ENCODE results near the gene SPATA13.

SPATA13 gene

DNA sequence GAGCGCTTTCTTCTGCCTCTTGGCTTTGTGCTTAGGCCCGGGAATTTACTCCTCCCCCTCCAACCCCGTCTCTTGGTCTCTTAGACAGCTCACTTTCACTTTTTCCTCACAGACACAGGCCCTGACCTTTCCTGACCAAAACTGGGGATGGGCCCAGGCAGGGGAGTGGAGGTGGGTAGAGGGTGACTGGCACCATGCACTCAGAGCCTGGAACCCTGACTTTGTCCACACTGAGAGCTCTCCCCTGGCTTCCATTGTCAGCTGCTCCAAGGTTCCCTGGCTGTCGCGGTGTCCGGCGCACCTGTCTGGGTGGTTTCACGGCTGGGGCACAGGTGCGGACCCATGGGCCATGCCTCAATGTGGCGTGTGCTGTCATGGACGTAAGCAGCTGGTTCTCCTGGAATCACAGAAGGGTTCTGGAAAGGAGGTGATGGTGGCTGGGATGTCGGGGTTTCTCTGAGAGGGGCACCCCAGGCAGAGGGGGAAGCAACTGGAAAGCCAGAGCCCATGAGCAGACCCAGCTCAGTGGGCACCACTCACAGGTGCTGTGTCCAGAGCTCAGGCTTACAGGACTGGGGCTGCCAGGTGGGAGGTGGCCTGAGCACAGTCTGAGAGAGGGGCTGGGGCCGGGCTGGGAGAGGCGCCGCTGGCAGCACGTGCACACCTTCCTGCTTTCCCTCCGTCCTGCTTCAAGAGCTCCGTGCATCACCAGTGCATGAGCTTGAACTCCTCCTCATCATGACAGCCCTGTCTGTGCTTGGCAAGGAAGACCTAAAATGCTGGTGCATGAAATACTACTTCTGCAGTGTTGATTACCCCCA lies 120.9 kb downstream of the SPATA13 start:
- Mint-ChIP-seq H3K4me3 (no peak overlapping the region), H3K27ac (peak overlapping the region; percentile 88), H3K9me3 (no peaks in the 10 kb centered on the region), H3K4me1 (ENCODE audit: low read depth) (peaks cover 61% of the 10 kb centered on the region), H3K27me3 (no peaks in the 10 kb centered on the region), H3K36me3 (ENCODE audit: low read depth) (peaks cover 87% of the 10 kb centered on the region)
- DNase-seq: no peak

DNA sequence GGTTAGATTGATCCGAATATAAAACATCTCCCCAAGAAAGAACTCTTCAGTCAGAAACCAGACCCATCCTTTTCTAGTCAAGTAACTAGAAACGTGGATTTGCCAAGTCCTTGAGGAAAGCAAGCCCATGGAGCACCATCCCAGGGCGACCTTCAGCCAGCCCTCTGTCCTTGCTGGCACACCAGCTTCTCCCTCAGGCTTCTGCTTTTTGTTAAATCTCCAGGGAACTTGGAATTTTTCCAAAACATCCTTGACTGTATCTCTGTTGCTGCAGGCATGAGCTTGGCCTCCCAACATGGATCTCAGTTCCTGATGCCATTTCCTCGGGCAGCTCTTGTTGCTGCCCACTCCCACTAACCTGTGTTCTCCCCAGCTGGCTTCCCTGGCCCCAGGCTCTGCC lies 121.7 kb downstream of the SPATA13 start:
- peaks cover 91% of the 10 kb centered on the region for H3K36me3 Mint-ChIP-seq (ENCODE audit: low read depth)
- DNase-seq: no peak
- no peaks in the 10 kb centered on the region for H3K9me3 Mint-ChIP-seq
- peak overlapping the region; percentile 79 for H3K27ac Mint-ChIP-seq
- H3K27me3 Mint-ChIP-seq: no peaks in the 10 kb centered on the region
- peaks cover 54% of the 10 kb centered on the region for H3K4me1 Mint-ChIP-seq (ENCODE audit: low read depth)
- H3K4me3 Mint-ChIP-seq: no peak overlapping the region

DNA sequence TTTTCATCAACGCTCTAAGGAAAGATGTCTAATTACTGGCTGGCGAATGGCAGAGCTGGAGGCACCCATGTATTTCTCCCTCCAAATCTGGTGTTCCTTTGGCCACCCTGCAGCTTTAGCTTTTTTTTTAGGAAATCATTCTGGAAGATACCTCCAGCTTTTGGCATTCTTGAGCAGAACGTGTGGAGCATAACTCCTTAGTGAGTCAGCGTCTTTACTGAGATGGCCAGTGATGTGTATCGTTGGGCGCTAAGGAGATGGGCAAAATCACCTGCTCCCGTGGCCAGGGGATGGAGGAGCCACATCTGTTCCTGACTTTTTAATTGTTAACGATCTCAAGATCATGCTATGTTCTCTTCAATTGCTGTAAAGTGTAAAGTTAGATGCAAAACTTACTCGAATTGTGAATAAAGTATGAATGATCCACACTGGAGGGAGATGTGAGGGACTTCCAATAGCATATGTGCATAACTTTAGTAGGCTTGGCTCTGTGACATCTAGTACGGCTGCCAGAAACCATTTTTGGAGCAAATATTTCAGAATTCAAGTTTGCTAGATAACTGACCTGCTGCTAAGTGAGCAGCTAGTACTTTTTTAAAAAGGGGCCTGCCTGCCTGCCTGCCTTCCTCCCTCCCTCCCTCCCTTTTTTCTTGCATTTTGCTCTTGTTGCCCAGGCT lies 124.5 kb downstream of the SPATA13 start:
- no peak overlapping the region for H3K4me3 Mint-ChIP-seq
- H3K27ac Mint-ChIP-seq: peak overlapping the region; percentile 26

DNA sequence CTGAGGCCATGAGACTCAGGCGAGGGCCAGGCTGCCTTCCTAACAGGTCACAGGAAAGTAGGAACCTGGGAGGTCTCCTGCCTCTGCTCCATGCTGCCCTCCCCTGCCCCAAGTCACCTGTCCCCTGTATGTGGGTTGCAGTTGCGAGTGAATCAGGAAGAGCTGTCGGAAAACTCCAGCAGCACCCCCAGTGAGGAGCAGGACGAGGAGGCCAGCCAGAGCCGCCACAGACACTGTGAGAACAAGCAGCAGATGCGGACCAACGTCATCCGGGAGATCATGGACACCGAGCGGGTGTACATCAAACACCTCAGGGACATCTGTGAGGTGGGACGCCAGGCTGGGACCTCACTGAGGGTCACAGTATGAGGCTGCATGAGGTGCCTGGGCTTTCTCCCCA lies 126.1 kb downstream of the SPATA13 start:
- peak overlapping the region; percentile 18 for H3K27ac Mint-ChIP-seq

More for the DNA sequence above, 124.5 kb downstream of the SPATA13 start:
- H3K9me3 Mint-ChIP-seq: no peaks in the 10 kb centered on the region
- no peak for DNase-seq
- peaks cover 29% of the 10 kb centered on the region for H3K4me1 Mint-ChIP-seq (ENCODE audit: low read depth)
- H3K27me3 Mint-ChIP-seq: no peaks in the 10 kb centered on the region
- peaks cover 98% of the 10 kb centered on the region for H3K36me3 Mint-ChIP-seq (ENCODE audit: low read depth)

DNA sequence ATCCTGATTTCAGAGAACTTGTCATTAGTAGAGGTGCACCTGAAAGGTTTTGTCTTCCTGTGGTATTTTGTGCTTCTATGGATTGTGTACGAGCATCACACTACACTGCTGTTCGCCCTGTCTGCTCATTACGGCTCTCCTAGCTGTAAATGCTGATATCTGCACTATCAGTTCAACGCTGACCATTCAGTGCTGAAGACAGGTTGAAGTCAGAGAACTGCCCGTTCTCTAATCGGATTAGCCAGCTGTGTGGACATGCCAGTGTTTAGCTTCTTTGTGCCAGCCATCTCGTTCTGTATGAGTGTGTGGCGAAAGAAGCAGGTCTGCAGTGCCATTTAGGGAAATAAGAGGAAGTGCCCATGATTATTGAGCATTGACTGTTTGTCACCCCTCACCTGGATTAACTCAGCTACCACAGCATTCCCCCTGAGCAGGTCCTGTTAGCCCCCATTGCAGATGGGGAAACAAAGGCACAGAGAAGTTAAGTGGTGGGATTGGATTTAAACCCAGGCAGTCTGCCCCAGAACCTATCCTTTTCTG lies 127.3 kb downstream of the SPATA13 start:
- Mint-ChIP-seq H3K4me3 (no peak overlapping the region), H3K36me3 (ENCODE audit: low read depth) (peaks cover 97% of the 10 kb centered on the region), H3K9me3 (no peaks in the 10 kb centered on the region), H3K4me1 (ENCODE audit: low read depth) (peaks cover 4% of the 10 kb centered on the region), H3K27ac (peak overlapping the region; percentile 22), H3K27me3 (no peaks in the 10 kb centered on the region)
- DNase-seq: no peak

More for the DNA sequence above, 126.1 kb downstream of the SPATA13 start:
- no peaks in the 10 kb centered on the region for H3K9me3 Mint-ChIP-seq
- DNase-seq: no peak
- no peaks in the 10 kb centered on the region for H3K27me3 Mint-ChIP-seq
- peaks cover 14% of the 10 kb centered on the region for H3K4me1 Mint-ChIP-seq (ENCODE audit: low read depth)
- H3K36me3 Mint-ChIP-seq (ENCODE audit: low read depth): peaks cover 98% of the 10 kb centered on the region
- H3K4me3 Mint-ChIP-seq: no peak overlapping the region

DNA sequence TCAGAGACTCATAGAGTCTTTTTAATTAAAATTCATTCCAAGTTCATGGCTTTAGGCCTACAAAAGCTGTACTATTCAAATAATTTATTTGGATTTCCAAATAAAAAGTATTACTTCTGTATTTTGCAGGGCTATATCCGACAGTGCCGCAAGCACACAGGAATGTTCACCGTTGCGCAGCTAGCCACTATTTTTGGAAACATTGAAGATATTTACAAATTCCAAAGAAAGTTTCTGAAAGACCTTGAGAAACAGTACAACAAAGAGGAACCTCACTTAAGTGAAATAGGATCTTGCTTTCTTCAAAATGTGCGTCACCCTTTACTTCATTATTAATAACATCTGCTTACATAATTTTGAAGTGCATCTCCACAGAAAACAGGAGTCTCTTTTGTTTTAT lies 128.3 kb downstream of the SPATA13 start:
- no peaks in the 10 kb centered on the region for H3K9me3 Mint-ChIP-seq
- no peak overlapping the region for H3K27ac Mint-ChIP-seq
- no peaks in the 10 kb centered on the region for H3K27me3 Mint-ChIP-seq
- no peak for DNase-seq
- H3K4me3 Mint-ChIP-seq: no peak overlapping the region
- peaks cover 97% of the 10 kb centered on the region for H3K36me3 Mint-ChIP-seq (ENCODE audit: low read depth)
- H3K4me1 Mint-ChIP-seq (ENCODE audit: low read depth): no peaks in the 10 kb centered on the region

DNA sequence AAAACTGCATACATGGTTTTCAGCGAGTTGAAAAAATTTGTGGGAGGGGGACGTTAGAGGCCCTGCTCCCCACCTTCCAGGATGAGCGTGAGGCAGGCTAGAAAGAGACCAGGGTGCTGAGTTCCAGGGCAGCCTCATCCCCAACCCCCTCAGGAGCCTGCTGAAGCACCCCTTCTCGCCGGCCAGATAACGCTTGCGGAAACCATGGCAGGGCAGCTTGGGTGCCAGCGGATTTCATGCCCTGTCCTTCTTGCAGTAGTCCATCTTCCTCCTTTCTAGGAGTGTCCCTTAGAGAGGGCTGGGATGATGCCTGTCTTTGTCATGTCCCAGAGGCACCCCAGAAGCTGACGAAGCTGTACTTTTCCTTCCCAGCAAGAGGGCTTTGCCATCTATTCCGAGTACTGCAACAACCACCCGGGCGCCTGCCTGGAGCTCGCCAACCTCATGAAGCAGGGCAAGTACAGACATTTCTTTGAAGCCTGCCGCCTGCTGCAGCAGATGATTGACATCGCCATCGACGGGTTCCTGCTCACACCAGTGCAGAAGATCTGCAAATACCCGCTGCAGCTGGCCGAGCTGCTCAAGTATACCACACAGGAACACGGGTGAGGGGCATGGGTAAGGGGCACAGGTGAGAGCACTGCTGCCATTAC lies 129.9 kb downstream of the SPATA13 start:
- Mint-ChIP-seq H3K36me3 (ENCODE audit: low read depth) (peaks cover 97% of the 10 kb centered on the region), H3K27ac (peak overlapping the region; percentile 15), H3K27me3 (no peaks in the 10 kb centered on the region), H3K4me3 (no peak overlapping the region), H3K4me1 (ENCODE audit: low read depth) (no peaks in the 10 kb centered on the region), H3K9me3 (no peaks in the 10 kb centered on the region)
- no peak for DNase-seq

DNA sequence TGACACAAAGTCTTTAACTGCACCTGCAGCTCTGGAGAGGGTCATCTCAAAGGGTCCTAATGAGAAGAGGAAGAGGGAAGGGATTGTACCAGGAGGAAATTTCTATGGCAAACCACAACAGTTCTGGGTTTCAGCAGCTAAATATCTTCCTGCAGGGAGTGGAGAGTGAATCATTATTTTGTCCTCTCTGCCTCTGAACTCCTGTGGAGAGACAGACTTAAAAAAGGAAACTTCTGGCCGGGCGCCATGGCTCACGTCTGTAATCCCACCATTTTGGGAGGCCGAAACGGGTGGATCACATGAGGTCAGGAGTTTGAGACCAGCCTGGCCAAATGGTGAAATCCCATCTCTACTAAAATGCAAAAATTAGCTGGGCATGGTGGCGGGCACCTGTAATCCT lies 132.0 kb downstream of the SPATA13 start:
- no peak overlapping the region for H3K27ac Mint-ChIP-seq
- no peak overlapping the region for H3K4me3 Mint-ChIP-seq
- DNase-seq: no peak
- no peaks in the 10 kb centered on the region for H3K9me3 Mint-ChIP-seq
- H3K27me3 Mint-ChIP-seq: no peaks in the 10 kb centered on the region
- peaks cover 97% of the 10 kb centered on the region for H3K36me3 Mint-ChIP-seq (ENCODE audit: low read depth)
- no peaks in the 10 kb centered on the region for H3K4me1 Mint-ChIP-seq (ENCODE audit: low read depth)

DNA sequence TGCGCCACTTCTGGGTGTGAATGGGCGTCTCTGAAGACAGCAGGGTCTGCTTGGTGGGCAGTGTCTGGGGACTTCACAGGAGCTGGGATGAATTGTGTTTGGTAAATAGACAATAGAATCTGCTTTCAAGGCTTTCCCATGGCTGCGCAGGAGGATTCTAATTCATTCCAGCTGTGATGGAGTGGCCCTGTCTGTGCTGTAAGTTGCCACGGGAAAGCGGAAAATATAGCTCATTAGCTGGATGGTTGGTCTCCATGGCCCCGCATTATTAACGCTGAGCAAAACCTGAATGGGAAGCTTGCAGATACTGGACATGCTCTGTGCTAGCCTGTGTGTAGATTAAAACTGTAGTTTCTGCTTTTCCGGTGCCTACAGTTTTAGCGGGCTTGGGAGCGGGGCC lies 133.2 kb downstream of the SPATA13 start:
- Mint-ChIP-seq H3K27ac (peak overlapping the region; percentile 70), H3K9me3 (no peaks in the 10 kb centered on the region)

DNA sequence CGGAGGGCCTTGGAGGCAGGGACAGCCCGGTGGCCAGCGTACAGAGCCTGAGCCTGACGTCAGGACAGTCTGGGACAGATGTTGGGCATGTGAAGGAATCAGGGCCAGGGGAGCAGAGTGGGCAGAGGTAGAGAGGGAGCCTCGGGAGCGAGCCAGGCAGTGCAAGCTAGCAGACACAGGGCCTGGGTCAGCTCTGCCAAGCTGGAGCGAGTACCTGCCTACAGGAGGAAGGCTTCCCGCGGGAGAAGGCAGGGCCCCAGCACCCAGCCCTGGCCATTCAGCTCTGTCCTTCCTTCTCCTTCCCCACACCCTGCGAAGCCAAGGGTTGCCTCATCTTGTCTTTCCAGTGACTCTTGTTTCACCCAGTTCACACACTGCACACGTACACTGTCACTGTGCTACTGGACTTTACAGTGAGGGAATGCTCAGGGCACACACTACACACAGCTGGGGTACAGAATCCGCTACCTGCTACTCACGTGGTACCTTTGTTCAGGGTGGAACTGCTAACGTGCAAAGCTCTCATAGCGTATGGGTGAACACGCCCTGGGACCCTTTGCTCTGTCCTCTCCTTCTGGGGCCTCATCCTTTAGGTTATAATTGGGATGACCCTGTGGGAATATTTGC lies 139.1 kb downstream of the SPATA13 start:
- Mint-ChIP-seq H3K36me3 (ENCODE audit: low read depth) (peaks cover 100% of the 10 kb centered on the region), H3K4me1 (ENCODE audit: low read depth) (no peaks in the 10 kb centered on the region), H3K4me3 (no peak overlapping the region), H3K9me3 (no peaks in the 10 kb centered on the region), H3K27ac (peak overlapping the region; percentile 23), H3K27me3 (no peaks in the 10 kb centered on the region)
- no peak for DNase-seq

More for the DNA sequence above, 133.2 kb downstream of the SPATA13 start:
- Mint-ChIP-seq H3K4me1 (ENCODE audit: low read depth) (no peaks in the 10 kb centered on the region), H3K27me3 (no peaks in the 10 kb centered on the region), H3K4me3 (no peak overlapping the region), H3K36me3 (ENCODE audit: low read depth) (peaks cover 97% of the 10 kb centered on the region)
- DNase-seq: no peak

DNA sequence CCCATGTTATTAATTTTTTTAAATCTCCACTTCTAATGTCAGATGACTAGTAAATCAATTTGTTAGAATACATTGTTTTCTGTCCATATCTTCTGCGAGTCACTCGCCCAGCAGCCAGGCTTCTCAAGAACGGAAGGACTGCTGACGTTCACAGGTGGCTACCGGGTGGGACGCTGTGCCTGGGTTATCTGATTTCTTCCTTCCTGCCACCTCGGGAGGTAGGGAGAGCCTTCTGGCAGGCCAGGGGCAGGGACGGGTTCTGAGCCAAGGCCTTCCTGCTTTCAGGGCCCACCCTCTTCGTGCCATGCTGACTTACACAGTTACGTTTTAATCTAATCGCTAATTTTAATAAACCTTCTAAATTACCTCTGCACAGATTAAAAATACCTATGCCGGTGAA lies 140.9 kb downstream of the SPATA13 start:
- Mint-ChIP-seq H3K4me3 (no peak overlapping the region), H3K9me3 (no peaks in the 10 kb centered on the region)

DNA sequence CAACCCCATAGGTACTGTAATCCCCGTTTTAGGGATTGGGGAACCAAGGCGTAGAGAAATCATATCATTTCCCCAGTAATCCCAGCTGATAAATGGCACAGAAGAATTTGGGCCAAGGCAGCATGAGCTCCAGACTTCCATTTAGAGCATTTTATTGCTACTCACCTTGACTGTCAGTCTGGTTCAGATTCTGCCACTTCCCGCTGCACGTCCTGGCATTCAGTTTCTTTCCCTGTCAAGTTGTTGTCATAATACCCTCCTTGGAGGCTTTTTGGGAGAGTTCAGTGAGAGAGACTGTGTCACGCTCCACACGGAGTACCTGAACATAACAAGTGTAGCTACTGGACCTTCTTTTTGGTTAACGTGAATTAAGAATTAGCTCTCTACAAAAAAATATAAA lies 141.4 kb downstream of the SPATA13 start:
- Mint-ChIP-seq H3K27me3 (no peaks in the 10 kb centered on the region), H3K4me1 (ENCODE audit: low read depth) (no peaks in the 10 kb centered on the region), H3K9me3 (no peaks in the 10 kb centered on the region), H3K4me3 (no peak overlapping the region), H3K36me3 (ENCODE audit: low read depth) (peaks cover 94% of the 10 kb centered on the region), H3K27ac (no peak overlapping the region)
- no peak for DNase-seq

More for the DNA sequence above, 140.9 kb downstream of the SPATA13 start:
- H3K36me3 Mint-ChIP-seq (ENCODE audit: low read depth): peaks cover 99% of the 10 kb centered on the region
- no peak overlapping the region for H3K27ac Mint-ChIP-seq
- no peaks in the 10 kb centered on the region for H3K4me1 Mint-ChIP-seq (ENCODE audit: low read depth)
- no peaks in the 10 kb centered on the region for H3K27me3 Mint-ChIP-seq
- DNase-seq: no peak

DNA sequence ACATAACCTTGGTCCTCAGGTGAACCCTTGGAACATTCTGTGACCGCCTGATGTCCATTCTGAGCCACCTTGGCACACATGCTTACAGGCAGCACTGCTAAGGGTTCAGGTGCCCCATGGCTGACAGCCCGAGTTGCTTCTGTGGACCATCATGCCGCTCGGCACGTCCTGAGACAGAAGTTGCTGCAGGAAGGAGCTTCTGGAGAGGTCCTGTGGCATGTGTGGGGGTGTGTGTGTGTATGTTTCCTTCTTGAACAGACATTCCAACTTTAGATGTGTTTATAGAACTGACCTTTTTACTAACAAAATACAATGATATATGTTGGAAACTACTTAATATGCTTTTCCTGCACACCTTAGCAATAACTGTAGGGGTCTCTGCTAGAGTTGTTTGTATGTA lies 144.1 kb downstream of the SPATA13 start:
- peaks cover 72% of the 10 kb centered on the region for H3K36me3 Mint-ChIP-seq (ENCODE audit: low read depth)
- no peak overlapping the region for H3K4me3 Mint-ChIP-seq
- H3K4me1 Mint-ChIP-seq (ENCODE audit: low read depth): no peaks in the 10 kb centered on the region
- peak overlapping the region; percentile 40 for H3K27ac Mint-ChIP-seq
- no peak for DNase-seq
- H3K27me3 Mint-ChIP-seq: no peaks in the 10 kb centered on the region
- no peaks in the 10 kb centered on the region for H3K9me3 Mint-ChIP-seq

DNA sequence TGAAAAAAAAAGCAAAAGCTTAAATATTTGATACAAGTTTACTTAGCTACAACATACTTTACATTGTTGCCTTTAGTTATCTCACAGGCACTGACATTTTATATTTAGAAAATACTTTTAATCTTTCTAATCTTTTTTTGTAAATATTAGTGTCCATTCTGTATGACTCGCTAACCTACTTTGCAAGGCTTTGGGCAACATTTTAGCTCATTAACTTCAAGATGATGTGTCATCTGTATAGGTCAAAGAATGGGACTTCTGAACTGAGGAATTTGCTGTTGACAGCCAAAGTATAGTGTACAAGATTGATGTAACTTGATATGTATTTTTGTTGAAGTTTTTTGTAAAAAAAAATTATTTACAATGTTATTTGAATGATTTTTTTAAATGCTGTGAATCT lies 146.1 kb downstream of the SPATA13 start:
- Mint-ChIP-seq H3K27me3 (no peaks in the 10 kb centered on the region), H3K4me1 (ENCODE audit: low read depth) (no peaks in the 10 kb centered on the region), H3K4me3 (no peak overlapping the region), H3K27ac (no peak overlapping the region), H3K36me3 (ENCODE audit: low read depth) (peaks cover 51% of the 10 kb centered on the region), H3K9me3 (no peaks in the 10 kb centered on the region)
- DNase-seq: no peak

Measured in activated T-cell treated with anti-CD3 and anti-CD28 coated beads, Interleukin-2, amount 50 U/mL, for 24 hours (primary cell).